ENCODE data around the gene VTI1A. TPM values are rescaled to one million over a fixed set of nuclear protein-coding genes. Genes with fewer than 3 reads are reported as not detected.

VTI1A gene
- total RNA-seq, 1 donor from 2014 or later, result 34.2 TPM

- H3K9me3 Mint-ChIP-seq, result peaks cover 3% of the 10 kb centered on the region
- H3K27me3 Mint-ChIP-seq (ENCODE audit: low read depth), result no peaks in the 10 kb centered on the region
- no peak overlapping the region for H3K27ac Mint-ChIP-seq (ENCODE audit: unreplicated experiment)
- DNase-seq (ENCODE audit: low read depth, low spot score), result no peak
- H3K36me3 Mint-ChIP-seq (ENCODE audit: low read depth), result peaks cover 2% of the 10 kb centered on the region
- TF ChIP-seq CTCF (conservative IDR thresholded peaks at IDR 0.05), result no peak
- peaks cover 46% of the 10 kb centered on the region for H3K4me1 Mint-ChIP-seq
- no peak overlapping the region for H3K4me3 Mint-ChIP-seq
Measured at GRCh38 chr10:112654794-112655193, 207.8 kb downstream of the VTI1A start.

- H3K27ac Mint-ChIP-seq (ENCODE audit: unreplicated experiment), result no peak overlapping the region
- DNase-seq (ENCODE audit: low read depth, low spot score), result no peak
- peaks cover 2% of the 10 kb centered on the region for H3K36me3 Mint-ChIP-seq (ENCODE audit: low read depth)
- peaks cover 3% of the 10 kb centered on the region for H3K9me3 Mint-ChIP-seq
- no peak overlapping the region for H3K4me3 Mint-ChIP-seq
- peaks cover 40% of the 10 kb centered on the region for H3K4me1 Mint-ChIP-seq
- H3K27me3 Mint-ChIP-seq (ENCODE audit: low read depth), result no peaks in the 10 kb centered on the region
- TF ChIP-seq CTCF (conservative IDR thresholded peaks at IDR 0.05), result no peak
Measured at GRCh38 chr10:112655722-112656121, 208.7 kb downstream of the VTI1A start.

GRCh38 chr10:112658465-112658864 is 211.4 kb downstream of the VTI1A start:
- Mint-ChIP-seq H3K4me3 (no peak overlapping the region), H3K27me3 (ENCODE audit: low read depth) (no peaks in the 10 kb centered on the region), H3K36me3 (ENCODE audit: low read depth) (peaks cover 4% of the 10 kb centered on the region), H3K9me3 (peaks cover 3% of the 10 kb centered on the region), H3K27ac (ENCODE audit: unreplicated experiment) (no peak overlapping the region), H3K4me1 (peaks cover 24% of the 10 kb centered on the region)
- TF ChIP-seq CTCF (conservative IDR thresholded peaks at IDR 0.05), result no peak
- no peak for DNase-seq (ENCODE audit: low read depth, low spot score)

- DNase-seq (ENCODE audit: low read depth, low spot score), result no peak
Measured at GRCh38 chr10:112658900-112659638, 212.1 kb downstream of the VTI1A start.

More at GRCh38 chr10:112658900-112659638, 212.1 kb downstream of the VTI1A start:
- no peak overlapping the region for H3K27ac Mint-ChIP-seq (ENCODE audit: unreplicated experiment)
- TF ChIP-seq CTCF (conservative IDR thresholded peaks at IDR 0.05), result no peak
- peaks cover 7% of the 10 kb centered on the region for H3K36me3 Mint-ChIP-seq (ENCODE audit: low read depth)
- no peak overlapping the region for H3K4me3 Mint-ChIP-seq
- peaks cover 3% of the 10 kb centered on the region for H3K9me3 Mint-ChIP-seq
- no peaks in the 10 kb centered on the region for H3K27me3 Mint-ChIP-seq (ENCODE audit: low read depth)
- peaks cover 18% of the 10 kb centered on the region for H3K4me1 Mint-ChIP-seq

All from neural crest cell (in vitro differentiated cells).